ENCODE results near the gene ACTL9.
"Not testable (repeated sequence)": the region's sequence is repeated elsewhere in the genome, so short reads cannot be mapped to it uniquely, and the experiment has no call there.

Gene ACTL9, protein sequence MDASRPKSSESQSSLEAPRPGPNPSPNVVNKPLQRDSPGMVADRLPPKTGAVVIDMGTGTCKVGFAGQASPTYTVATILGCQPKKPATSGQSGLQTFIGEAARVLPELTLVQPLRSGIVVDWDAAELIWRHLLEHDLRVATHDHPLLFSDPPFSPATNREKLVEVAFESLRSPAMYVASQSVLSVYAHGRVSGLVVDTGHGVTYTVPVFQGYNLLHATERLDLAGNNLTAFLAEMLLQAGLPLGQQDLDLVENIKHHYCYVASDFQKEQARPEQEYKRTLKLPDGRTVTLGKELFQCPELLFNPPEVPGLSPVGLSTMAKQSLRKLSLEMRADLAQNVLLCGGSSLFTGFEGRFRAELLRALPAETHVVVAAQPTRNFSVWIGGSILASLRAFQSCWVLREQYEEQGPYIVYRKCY

DNA sequence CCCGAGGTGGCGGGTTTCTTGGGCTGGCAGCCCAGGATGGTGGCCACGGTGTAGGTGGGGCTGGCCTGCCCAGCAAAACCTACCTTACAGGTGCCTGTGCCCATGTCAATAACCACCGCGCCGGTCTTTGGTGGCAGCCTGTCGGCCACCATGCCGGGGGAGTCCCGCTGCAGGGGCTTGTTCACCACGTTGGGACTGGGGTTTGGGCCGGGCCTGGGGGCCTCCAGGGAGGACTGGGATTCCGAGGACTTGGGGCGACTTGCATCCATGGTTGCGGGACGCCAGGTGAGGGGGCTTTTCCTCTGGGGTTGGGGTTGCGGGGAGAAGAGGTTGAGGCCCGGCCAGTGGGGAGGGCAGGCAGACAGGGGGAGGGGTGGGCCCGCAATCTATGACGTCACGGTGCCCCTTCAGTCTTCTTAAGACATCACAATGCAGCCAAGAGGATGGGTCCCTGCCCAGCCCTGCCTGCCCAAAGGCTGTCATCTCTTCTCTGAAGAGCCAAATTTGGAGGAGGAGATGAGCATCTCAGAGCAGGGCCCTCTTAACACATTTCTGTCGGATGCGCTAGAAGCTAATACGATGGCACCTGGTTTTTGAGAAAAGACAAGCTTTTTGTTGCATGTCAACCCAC is at the start of gene ACTL9:
TSS of gene ACTL9 (minus strand) at position 363 of the 631 bp plus-strand sequence. CDS start at position 269, 94 bp downstream.
- DNase-seq (ENCODE audit: low read depth in 4 of 4, low spot score in 1 of 4) = no peak

DNA sequence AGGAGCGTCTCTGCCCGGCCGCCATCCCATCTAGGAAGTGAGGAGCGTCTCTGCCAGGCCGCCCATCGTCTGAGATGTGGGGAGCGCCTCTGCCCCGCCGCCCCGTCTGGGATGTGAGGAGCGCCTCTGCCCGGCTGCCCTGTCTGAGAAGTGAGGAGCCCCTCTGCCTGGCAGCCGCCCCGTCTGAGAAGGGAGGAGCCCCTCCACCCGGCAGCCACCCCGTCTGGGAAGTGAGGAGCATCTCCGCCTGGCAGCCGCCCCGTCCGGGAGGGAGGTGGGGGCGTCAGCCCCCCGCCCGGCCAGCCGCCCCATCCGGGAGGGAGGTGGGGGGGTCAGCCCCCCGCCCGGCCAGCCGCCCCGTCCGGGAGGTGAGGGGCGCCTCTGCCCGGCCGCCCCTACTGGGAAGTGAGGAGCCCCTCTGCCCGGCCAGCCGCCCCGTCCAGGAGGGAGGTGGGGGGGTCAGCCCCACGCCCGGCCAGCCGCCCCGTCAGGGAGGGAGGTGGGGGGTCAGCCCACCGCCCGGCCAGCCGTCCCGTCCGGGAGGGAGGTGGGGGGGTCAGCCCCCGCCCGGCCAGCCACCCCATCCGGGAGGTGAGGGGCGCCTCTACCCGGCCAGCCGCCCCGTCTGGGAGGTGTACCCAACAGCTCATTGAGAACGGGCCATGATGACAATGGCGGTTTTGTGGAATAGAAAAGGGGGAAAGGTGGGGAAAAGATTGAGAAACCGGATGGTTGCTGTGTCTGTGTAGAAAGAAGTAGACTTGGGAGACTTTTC is 40.9 kb upstream of the ACTL9 start:
- DNase-seq (ENCODE audit: low read depth in 4 of 4, low spot score in 1 of 4) = not testable (repeated sequence)

DNA sequence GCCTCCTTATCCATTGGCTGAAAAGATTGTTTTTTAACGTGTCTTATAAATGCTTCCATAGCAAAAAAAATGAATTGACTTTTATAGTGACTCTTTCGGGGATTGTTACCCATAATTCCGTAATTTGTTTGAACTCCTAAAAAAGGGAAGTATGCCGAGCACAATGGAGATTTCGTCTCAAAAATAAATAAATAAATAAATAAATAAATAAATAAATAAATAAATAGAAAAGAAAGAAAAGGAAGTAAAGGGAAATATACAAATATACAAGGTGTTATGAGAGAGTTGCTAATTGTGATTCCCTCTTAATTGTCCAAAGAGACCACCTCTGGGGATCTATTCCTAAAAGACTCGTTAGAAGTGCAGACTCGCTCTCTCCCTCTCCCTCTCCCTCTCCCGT is 39.8 kb upstream of the ACTL9 start:
- no peak for DNase-seq (ENCODE audit: low read depth in 4 of 4, low spot score in 1 of 4)

DNA sequence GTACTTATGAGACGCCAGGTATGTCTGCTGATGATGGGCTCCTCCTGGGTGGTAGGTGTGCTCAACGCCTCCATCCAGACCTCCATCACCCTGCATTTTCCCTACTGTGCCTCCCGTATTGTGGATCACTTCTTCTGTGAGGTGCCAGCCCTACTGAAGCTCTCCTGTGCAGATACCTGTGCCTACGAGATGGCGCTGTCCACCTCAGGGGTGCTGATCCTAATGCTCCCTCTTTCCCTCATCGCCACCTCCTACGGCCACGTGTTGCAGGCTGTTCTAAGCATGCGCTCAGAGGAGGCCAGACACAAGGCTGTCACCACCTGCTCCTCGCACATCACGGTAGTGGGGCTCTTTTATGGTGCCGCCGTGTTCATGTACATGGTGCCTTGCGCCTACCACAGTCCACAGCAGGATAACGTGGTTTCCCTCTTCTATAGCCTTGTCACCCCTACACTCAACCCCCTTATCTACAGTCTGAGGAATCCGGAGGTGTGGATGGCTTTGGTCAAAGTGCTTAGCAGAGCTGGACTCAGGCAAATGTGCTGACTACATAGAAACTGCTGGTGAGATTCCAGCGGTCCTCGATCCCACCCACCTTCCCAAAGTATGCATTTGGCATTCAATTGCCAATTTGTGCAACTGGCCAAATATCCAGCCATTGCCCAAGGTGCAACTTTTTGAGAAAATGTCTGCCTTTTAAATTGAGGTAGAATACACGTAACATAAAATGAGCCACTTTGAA is 33.0 kb upstream of the ACTL9 start:
- DNase-seq (ENCODE audit: low read depth in 4 of 4, low spot score in 1 of 4) = no peak

DNA sequence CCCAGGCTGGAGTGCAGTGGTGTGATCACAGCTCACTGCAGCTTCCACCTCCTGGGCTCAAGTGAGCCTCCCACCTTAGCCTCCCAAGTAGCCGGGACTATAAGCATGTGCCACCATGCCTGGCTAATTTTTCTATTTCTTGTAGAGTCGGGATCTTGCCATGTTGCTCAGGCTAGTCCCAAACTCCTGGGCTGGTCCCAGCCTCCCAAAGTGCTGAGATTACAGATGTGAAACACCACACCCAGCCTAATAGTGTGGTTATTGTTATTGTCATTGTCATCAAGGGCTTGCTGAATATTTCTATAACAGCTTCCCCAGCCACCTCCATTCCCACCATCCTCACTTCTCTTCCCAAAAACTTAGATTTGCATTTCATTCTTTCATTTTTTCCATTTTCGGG is 25.7 kb upstream of the ACTL9 start:
- no peak for DNase-seq (ENCODE audit: low read depth in 4 of 4, low spot score in 1 of 4)

DNA sequence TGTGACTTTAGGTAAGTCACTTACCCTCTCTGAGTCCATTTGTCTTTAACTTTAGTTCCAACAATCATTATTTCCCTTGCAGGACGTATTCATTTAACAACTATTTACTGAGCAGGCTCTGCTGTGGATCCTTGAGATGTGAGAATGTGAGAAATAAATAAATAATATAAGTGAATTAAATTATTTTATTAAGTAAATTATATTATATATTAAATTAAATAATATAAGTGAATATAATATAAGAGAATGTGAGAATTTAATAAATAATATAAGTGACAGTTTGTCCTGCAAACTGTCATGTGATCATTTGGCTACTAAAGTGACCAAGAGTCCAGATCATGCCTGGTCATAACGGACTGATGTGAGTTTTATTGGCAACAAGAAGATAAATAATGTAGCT is 23.4 kb upstream of the ACTL9 start:
- DNase-seq (ENCODE audit: low read depth in 4 of 4, low spot score in 1 of 4) = no peak

DNA sequence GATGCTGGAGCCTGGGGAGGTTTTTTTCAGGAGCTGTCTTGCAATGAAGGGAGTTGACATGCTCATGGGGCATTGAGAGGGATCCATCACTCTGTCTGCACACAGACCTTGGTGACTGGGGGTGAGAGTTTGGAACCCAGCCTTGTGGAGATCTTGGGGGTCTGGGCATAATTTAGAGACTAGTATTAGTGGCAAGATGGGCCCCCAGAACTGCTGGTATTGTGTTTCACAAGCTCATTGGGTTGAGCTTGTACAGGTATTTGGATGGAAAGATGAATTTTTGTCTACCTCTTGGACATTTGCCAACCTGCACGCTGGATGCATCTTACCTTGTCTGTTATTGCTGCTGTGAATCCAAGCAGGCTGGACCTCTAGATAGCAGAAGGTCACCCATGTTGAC is 22.7 kb upstream of the ACTL9 start, which contains the start of gene OR2Z1:
TSS of gene OR2Z1 (plus strand) at position 301 of the 400 bp plus-strand sequence. CDS start 9,395 bp downstream, outside the sequence.
- DNase-seq (ENCODE audit: low read depth in 4 of 4, low spot score in 1 of 4) = no peak

DNA sequence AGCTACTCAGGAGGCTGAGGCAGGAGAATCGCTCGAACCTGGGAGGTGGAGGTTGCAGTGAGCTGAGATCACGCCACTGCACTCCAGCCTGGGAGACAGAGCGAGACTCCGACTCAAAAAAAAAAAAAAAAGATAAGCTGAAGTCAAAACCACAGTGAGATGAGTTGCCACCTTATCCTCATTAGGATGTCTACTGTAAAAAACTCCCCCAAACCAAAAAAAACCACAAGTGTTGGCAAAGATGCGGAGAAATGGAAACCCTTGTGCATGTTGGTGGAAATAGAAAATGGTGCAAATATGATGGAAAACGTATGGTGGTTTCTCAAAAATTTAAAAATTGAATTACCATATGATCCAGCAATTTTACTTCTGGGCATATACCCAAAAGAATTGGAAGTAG is 11.7 kb upstream of the ACTL9 start:
- DNase-seq (ENCODE audit: low read depth in 4 of 4, low spot score in 1 of 4) = not testable (repeated sequence)

DNA sequence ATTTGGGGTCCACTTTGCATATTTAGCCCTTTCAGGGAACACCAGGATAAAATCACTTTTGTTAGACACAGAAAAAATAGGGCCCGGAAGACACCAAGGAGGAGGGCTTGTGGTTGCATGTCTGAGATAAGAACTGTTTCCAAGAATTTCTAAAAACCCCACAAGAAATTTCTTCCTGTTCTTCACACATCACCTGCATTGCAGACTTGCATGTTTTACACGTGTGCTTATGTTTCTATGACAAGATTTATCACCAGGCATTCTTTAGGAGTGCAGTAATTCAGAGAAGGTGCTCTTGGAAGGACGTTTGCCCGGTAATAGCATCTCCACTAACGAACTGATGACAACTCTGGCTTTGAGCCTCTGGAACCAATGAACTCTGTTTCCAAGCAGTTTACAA is 7.1 kb upstream of the ACTL9 start:
- DNase-seq (ENCODE audit: low read depth in 4 of 4, low spot score in 1 of 4) = no peak

DNA sequence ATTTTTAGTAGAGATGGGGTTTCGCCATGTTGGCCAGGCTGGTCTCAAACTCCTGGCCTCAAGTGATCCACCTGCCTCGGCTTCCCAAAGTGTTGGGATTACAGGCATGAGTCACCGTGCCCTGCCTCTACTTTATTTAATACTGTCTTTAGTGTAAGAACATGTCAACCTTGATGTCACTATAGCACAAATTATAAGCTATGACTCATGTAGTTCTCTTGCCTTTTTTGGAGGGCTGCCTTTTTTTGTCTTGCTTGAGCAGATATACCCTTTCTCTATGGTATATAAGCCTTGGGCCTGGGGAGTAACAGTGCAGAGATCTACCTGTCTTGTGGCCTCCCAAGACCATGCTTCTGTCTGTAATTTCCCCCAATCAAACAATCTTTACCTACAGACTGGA is 6.7 kb upstream of the ACTL9 start:
- not testable (repeated sequence) for DNase-seq (ENCODE audit: low read depth in 4 of 4, low spot score in 1 of 4)

DNA sequence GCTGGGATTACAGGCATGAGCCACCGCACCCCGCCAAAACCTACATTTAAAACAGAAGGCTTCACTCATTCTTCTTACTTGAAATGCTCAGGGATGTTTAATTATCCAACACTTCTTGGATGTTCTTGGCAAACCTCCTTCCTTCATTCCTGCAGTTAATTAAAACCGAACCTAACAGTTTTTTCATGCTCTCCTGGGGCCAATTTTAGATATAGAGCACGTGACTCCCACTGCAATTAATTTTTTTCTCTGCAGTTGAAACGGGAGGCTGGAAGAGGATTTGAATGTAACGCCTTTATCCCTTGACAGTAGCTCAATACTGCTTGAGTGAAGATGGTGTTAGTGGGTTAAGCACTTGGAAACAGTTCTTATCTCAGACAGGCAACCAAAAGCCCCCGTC is 4.6 kb upstream of the ACTL9 start:
- DNase-seq (ENCODE audit: low read depth in 4 of 4, low spot score in 1 of 4) = no peak

DNA sequence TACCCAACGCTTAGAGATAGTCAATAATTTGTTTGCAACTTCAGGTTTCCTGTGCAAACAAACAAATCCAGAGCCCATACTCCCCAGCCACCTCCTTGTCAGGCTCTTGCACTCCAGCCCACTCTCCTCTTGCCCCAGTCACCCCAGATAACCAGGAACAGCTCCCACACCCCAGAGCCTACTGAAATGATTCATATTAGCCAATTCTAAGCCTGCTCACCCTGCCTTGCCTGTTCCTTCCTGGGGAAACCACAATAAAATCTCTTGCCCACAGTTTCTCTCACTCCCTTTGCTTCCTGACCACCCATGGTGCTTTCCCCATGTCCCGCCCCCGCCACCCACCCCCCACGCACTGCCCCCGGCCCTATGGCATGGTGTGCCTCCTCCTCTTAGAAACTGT is 3.8 kb upstream of the ACTL9 start:
- peak in 1 of 4 experiments; percentile 1 for DNase-seq (ENCODE audit: low read depth in 4 of 4, low spot score in 1 of 4)

DNA sequence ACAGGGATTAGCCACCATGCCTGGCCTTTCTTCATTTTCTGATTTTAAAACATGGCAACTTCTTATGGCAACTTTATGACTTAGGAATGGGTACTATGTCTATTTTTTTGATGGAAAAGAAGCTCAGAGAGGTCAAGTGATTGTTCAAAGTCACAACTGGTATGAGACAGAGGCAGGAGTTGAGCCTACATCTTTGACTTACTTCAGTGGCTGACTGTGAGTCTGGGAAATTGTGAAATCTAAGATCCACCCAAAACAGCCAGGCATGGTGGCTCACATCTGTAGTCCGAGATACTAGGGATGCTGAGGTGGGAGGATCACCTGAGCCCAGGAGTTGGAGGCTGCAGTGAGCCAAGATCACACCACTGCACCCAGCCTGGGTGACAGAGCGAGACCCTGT is 2.4 kb upstream of the ACTL9 start:
- no peak for DNase-seq (ENCODE audit: low read depth in 4 of 4, low spot score in 1 of 4)

DNA sequence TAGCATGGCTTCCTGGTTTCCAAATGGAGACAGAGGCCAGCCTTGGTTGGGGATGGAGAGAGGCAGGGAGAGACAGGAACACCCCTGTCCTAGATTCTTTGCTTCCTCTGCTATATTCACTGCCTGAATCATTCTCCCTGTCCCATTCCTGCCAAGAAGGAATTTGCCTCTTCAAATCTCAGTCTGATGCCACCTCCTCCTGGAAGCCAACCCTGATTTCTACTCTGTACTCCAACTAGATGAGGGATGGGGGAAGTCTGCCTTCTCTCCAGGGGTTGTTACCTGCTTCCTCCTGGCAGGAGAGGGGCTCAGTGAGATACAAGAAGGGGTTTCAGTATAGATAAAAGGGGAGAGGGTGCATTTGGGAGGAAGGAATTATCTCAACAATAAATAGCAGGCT is 1.3 kb upstream of the ACTL9 start:
- DNase-seq (ENCODE audit: low read depth in 4 of 4, low spot score in 1 of 4) = no peak

DNA sequence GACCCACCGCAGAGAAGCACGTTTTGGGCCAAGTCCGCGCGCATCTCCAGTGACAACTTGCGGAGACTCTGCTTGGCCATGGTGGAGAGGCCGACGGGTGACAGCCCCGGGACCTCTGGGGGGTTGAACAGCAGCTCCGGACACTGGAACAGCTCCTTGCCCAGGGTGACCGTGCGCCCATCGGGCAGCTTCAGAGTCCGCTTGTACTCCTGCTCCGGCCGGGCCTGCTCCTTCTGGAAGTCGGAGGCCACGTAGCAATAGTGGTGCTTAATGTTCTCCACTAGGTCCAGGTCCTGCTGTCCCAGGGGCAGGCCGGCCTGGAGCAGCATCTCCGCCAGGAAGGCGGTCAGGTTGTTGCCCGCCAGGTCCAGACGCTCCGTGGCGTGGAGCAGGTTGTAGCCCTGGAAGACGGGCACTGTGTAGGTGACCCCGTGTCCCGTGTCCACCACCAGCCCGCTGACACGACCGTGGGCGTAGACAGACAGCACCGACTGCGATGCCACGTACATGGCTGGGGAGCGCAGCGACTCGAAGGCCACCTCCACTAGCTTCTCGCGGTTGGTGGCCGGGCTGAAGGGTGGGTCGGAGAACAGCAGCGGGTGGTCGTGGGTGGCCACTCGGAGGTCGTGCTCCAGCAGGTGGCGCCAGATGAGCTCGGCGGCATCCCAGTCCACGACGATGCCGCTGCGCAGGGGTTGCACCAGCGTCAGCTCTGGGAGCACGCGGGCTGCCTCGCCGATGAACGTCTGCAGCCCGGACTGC is 743 bp downstream of the ACTL9 start:
- DNase-seq (ENCODE audit: low read depth in 4 of 4, low spot score in 1 of 4) = no peak

DNA sequence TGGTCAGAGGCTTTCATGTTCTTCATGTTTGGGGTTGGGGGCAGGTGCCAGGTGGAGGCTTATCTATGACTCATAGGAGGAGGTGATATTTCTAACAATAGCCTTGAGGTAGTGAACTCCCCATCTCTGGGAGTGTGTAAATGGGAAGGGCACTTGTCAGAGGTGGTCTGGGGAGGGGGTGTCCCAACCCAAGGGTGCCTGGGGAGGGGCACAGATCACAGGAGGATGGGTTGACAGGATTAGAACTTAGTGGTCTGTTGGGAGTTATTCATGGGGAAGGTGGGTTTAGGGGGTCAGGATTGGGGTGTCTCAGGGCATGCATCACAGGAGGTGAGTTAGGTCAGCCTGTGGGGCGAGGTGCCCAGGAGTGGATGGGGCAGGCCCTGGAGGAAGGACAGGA is 1.6 kb downstream of the ACTL9 start:
- DNase-seq (ENCODE audit: low read depth in 4 of 4, low spot score in 1 of 4) = no peak

DNA sequence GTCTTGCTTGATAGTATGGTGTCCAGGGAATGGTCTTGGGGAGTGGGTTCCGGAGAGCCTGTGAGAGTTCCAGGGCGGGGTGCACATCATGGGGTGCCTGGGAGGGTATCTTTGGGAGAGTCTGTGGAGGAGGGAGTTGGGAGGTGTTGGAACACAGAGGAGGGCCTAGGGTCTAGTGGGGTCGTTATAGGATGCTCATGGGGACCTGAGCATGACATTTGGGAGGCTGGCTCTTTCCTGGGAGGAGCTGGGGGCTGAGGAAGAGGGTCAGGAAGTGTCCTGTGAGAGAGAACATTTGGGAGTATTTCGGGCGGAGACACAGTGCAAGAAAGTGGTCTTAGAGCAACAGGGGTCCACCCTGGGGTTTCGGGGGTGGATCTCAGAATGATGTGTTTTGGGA is 2.7 kb downstream of the ACTL9 start:
- DNase-seq (ENCODE audit: low read depth in 4 of 4, low spot score in 1 of 4) = no peak

DNA sequence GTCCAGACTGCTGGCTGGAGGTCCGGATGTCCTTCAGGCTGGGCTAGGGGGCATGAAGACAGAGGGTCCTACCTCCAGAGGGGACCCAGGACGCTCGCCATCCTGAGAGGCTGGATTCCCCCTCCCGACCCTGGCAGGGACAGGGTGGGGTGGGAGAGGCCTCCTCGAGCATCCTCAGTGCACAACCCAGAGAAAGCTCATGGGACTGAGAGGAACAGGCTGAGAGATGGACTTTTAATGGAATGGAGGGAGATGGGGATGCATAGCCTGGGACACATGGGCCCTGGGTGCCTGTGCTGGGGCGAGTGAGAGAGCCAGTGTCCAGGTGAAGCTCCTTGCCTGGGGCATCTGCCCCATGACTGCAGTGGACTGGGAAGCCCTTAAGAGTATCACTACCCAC is 3.1 kb downstream of the ACTL9 start:
- DNase-seq (ENCODE audit: low read depth in 4 of 4, low spot score in 1 of 4) = no peak

DNA sequence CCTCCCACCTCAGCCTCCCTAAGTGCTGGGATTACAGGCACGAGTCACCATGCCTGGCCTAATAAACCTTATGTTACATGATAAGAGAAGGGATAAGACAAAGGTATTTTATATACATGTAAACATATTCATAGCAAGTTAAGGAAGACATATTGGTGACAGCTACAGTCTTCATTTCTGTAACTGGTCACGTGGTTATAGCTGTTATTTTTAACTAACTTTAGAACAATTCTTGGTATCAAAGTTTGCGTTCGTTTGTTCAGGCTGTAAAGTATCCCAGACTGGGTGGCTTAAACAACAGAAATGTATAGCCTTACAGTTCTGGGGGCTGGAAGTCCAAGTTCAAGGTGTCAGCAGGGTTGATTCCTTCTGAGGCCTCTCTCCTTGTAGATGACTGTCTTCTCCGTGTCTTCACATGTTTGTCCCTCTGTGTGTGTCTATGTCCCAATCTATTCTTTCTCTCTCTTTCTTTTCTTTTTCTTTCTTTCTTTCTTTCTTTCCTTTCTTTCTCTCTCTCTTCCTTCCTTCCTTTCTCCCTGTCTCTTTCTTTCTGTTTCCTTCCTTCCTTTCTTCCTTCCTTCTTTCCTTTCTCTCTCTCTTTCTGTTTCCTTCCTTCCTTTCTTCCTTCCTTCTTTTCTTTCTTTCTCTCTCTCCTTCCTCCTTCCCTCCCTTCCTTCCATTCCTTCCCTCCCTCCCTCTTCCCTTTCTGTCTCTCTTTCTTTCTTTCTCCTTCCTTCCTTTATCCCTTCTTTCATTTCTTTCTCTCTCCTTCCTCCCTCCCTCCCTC is 7.6 kb downstream of the ACTL9 start:
- no peak for DNase-seq (ENCODE audit: low read depth in 4 of 4, low spot score in 1 of 4)

DNA sequence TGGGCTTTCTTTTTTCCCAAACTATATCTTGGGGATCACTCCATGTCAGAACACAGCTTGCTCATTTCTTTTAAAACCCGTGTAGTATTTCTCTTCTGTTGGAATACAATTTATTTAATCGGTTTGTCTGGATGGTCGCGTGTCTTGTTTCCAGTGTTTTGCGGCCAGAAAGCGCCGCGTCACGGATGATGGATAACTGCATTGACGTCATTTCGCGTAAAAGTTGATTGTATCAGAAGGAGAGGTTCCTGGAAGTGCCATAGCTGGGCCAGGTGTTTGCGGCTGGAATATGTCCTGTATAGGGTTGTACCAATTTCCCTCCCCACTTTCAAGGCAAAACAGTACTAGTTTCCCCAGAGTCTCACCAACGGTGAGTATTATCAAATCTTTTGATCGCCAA is 9.7 kb downstream of the ACTL9 start:
- no peak for DNase-seq (ENCODE audit: low read depth in 4 of 4, low spot score in 1 of 4)
